OCI-LY7 (cell line): Measurements from ENCODE around the gene FAM168B. TPM values are rescaled to one million over a fixed set of nuclear protein-coding genes. Genes with fewer than 3 reads are reported as not detected.

Source experiments
- BruUV-seq: library from RNA; stranded (reverse); fragments of 400-500 nt; replicated peaks from 2 replicates; lab custom pipeline; 2021; lab: Mats Ljungman, UMichigan
- CTCF ChIA-PET: fragments of 300-600 bp; sonication (Branson Sonifier 250); formaldehyde crosslinking; loops from one replicate; lab custom pipeline; 2022; ENCODE audit warnings: antibody characterized with exemption; ENCODE audit not compliant: unreplicated experiment; lab: Charles Lee
- POLR2A ChIA-PET: fragments of 300-600 bp; sonication (Branson Sonifier 250); formaldehyde crosslinking; loops from one replicate; lab custom pipeline; 2022; ENCODE audit warnings: antibody characterized with exemption; lab: Charles Lee
- DNase-seq: peaks from one replicate; pipeline ENCODE4 v3.0.0-alpha.2; 2015; ENCODE audit warnings: low spot score
- H2AFZ ChIP-seq: fragments of 200-600 bp; sonication (generic), shearing (Covaris generic); 2 replicates; pipeline ENCODE4 v1.6.1; 2014; ENCODE audit warnings: mild to moderate bottlenecking, antibody characterized with exemption, low read length, moderate library complexity
- H3K27ac ChIP-seq: fragments of 200-600 bp; sonication (generic); 2 replicates; pipeline ENCODE4 v1.5.1; 2014; ENCODE audit warnings: mixed run types, low read depth, mild to moderate bottlenecking, moderate library complexity, low read length, inconsistent platforms; ENCODE audit not compliant: poor library complexity, severe bottlenecking
- H3K36me3 ChIP-seq: fragments of 200-600 bp; sonication (generic); 2 replicates; pipeline ENCODE4 v1.6.1; 2014; ENCODE audit warnings: mild to moderate bottlenecking, antibody characterized with exemption, low read length, moderate library complexity, mixed read lengths; ENCODE audit not compliant: insufficient read depth
- H3K4me1 ChIP-seq: fragments of 200-600 bp; sonication (generic); 2 replicates; pipeline ENCODE4 v1.5.1; 2014; ENCODE audit warnings: mild to moderate bottlenecking, low read length; ENCODE audit not compliant: insufficient read depth, poor library complexity, severe bottlenecking
- H3K4me2 ChIP-seq: fragments of 200-600 bp; sonication (generic); 2 replicates; pipeline ENCODE4 v1.6.1; 2014; ENCODE audit warnings: mild to moderate bottlenecking, low read length
- H3K4me3 ChIP-seq: fragments of 200-600 bp; sonication (generic); 2 replicates; pipeline ENCODE4 v1.5.1; 2014; ENCODE audit warnings: mild to moderate bottlenecking, low read depth, low read length; ENCODE audit not compliant: poor library complexity, severe bottlenecking
- H3K79me2 ChIP-seq: fragments of 200-600 bp; sonication (generic); 2 replicates; pipeline ENCODE4 v1.6.1; 2016; ENCODE audit warnings: low read depth, mild to moderate bottlenecking, low read length, moderate library complexity, mixed read lengths; ENCODE audit not compliant: insufficient read depth
- H3K9me2 ChIP-seq: fragments of 200-600 bp; sonication (generic); 2 replicates; pipeline ENCODE4 v1.6.1; 2016; ENCODE audit warnings: mild to moderate bottlenecking, low read length, mixed read lengths; ENCODE audit not compliant: insufficient read depth
- H3K9me3 ChIP-seq: fragments of 200-600 bp; sonication (generic); 2 replicates; pipeline ENCODE4 v1.6.1; 2014; ENCODE audit warnings: mild to moderate bottlenecking, mixed run types, low read length, mixed read lengths
- H4K20me1 ChIP-seq: fragments of 200-600 bp; sonication (generic); 2 replicates; pipeline ENCODE4 v1.6.1; 2014; ENCODE audit warnings: mild to moderate bottlenecking, antibody characterized with exemption, low read length, moderate library complexity, mixed read lengths; ENCODE audit not compliant: insufficient read depth
- EZH2phosphoT487 ChIP-seq: fragments of 200-600 bp; sonication (generic); IDR thresholded peaks from 2 replicates; pipeline ENCODE4 v1.6.1; 2018; ENCODE audit warnings: low read depth, borderline replicate concordance, mild to moderate bottlenecking, mixed run types, antibody characterized with exemption, low read length, moderate library complexity, mixed read lengths
- intact Hi-C: fragments of 100-400 bp; cut with micrococcal nuclease; formaldehyde crosslinking; loops from one replicate; pipeline ENCODE4 v1.10.0; 2022; ENCODE audit not compliant: unreplicated experiment
- total RNA-seq, 2 experiments: library from RNA; depleted of rRNA in 1 of 2; stranded (reverse); fragments of >200 nt in 1 of 2; shearing (Covaris generic) in 1 of 2; gene quantifications; 2 replicates each; pipeline ENCODE4 v1.2.3, GENCODE V29; 2014 to 2022
- TF ChIP-seq, protein P1 (sequence below): fragments of 200-600 bp; sonication (generic); conservative IDR thresholded peaks from 2 replicates; pipeline ENCODE4 v1.5.1; 2014; ENCODE audit warnings: mild to moderate bottlenecking, antibody characterized with exemption, low read length, moderate library complexity, mixed read lengths

The FAM168B gene
- total RNA-seq, 2 experiments from 2014 or later = 53.6 to 85.3 TPM

DNA sequence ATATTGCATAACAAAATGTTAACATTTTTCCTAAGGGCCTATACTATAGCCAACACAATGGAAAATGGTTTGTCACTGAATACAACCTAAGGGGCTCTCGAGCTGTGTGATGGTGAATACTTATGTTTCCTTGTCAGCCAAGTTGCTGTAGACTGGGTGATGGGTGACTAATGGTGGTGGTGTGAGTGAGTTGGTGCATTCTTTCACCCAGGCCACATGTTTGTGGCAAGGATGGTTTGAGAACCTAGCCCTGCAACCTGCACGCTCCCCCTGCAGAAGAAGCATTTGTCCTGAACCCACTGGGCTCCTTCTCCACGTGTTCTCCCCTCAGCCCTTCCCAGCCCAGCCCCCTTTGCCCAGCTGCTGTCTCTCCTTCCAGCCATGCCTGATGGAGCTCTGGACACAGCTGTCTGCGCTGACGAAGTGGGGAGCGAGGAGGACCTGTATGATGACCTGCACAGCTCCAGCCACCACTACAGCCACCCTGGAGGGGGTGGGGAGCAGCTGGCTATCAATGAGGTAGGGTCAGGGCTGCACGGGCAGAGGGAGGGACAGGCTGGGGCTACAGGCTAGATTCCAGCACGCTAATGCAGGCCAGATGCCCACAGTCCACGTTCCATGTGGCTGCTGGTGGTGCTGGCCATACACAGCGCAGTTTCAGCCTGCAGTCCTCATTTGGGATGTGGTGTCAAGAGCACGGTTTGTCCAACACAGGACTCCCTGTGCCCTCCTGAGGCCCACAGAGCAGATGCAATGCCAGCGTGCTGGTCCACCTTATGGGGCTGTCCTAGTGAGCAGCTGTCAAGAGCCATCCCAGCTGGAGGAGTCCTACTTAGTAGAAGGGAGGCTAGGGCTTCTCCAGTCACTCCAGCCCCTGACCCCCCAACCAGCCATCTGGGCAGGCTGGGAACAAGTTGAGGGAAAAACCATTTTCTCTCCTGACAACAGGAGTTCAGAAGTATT is 65.4 kb downstream of the FAM168B start:
- H3K4me1 ChIP-seq = no peaks in the 10 kb centered on the region

DNA sequence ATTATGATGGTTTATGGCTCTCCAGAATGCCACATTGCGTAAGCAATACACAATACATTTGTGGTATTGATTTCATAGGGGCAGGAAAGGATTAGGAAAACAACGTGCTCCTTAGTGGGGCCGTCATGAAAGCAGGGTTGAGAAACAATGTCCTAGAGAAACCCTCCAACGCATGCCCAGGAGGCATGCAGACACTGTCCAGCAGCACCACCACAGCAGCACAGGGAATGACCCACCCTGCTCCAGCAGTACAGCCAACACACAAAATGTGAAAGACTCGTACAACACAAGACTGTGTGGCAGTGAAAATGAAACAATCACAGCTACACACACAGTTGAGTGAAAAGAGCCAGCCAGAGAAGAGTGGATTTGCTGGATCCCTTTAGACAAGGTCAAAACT is 66.3 kb downstream of the FAM168B start:
- Histone ChIP-seq H3K4me2 (no peak overlapping the region), H3K4me1 (no peaks in the 10 kb centered on the region), H3K27ac (no peak overlapping the region), H3K79me2 (no peaks in the 10 kb centered on the region), H4K20me1 (no peaks in the 10 kb centered on the region), H2AFZ (no peak overlapping the region), H3K9me2 (no peaks in the 10 kb centered on the region), H3K36me3 (no peaks in the 10 kb centered on the region), H3K4me3 (no peak overlapping the region), H3K9me3 (no peaks in the 10 kb centered on the region)
- ChIA-PET POLR2A (no interaction called here), CTCF (no interaction called here)
- no peak for DNase-seq
- intact Hi-C loops = no loop called here
- BruUV-seq = no TSS peak
- no peak for TF ChIP-seq EZH2phosphoT487
- TF ChIP-seq, protein P1, sequence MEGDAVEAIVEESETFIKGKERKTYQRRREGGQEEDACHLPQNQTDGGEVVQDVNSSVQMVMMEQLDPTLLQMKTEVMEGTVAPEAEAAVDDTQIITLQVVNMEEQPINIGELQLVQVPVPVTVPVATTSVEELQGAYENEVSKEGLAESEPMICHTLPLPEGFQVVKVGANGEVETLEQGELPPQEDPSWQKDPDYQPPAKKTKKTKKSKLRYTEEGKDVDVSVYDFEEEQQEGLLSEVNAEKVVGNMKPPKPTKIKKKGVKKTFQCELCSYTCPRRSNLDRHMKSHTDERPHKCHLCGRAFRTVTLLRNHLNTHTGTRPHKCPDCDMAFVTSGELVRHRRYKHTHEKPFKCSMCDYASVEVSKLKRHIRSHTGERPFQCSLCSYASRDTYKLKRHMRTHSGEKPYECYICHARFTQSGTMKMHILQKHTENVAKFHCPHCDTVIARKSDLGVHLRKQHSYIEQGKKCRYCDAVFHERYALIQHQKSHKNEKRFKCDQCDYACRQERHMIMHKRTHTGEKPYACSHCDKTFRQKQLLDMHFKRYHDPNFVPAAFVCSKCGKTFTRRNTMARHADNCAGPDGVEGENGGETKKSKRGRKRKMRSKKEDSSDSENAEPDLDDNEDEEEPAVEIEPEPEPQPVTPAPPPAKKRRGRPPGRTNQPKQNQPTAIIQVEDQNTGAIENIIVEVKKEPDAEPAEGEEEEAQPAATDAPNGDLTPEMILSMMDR = no peak

More for the DNA sequence above, 65.4 kb downstream of the FAM168B start:
- POLR2A ChIA-PET = no interaction called here
- no peak for DNase-seq
- no peak overlapping the region for H3K4me2 ChIP-seq
- BruUV-seq = no TSS peak
- TF ChIP-seq, protein P1 = no peak
- no peak for TF ChIP-seq EZH2phosphoT487
- no peaks in the 10 kb centered on the region for H3K79me2 ChIP-seq
- H3K4me3 ChIP-seq = no peak overlapping the region
- H3K36me3 ChIP-seq = no peaks in the 10 kb centered on the region
- H4K20me1 ChIP-seq = no peaks in the 10 kb centered on the region
- H3K9me3 ChIP-seq = no peaks in the 10 kb centered on the region
- intact Hi-C loops = no loop called here
- CTCF ChIA-PET = interaction anchor here (0.6 kb wide), 1 partner anchor 21 kb away, joined by 4 read pairs; no protein-coding TSS in a partner anchor
- H3K9me2 ChIP-seq = no peaks in the 10 kb centered on the region
- no peak overlapping the region for H2AFZ ChIP-seq
- H3K27ac ChIP-seq = no peak overlapping the region

DNA sequence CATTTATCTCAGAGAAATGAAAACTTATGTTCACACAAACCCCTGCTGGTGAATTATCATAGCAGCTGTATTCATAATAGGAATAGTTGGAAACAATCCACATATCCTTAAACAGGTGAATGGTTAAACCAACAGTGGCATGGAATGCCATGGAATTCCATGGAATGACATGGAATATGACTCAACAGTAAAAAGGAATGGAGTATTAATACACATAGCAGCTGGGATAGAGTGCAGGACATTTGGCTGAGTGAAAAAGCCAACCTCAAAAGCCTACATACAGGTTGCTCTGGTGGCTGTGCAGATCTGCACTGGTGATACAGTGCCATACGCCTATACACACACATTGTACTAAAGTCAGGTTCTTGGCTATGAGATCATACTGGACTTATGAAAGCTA is 69.5 kb downstream of the FAM168B start:
- Histone ChIP-seq H3K9me2 (no peaks in the 10 kb centered on the region), H3K79me2 (no peaks in the 10 kb centered on the region), H3K4me1 (no peaks in the 10 kb centered on the region), H3K4me2 (no peak overlapping the region), H3K27ac (no peak overlapping the region), H3K36me3 (no peaks in the 10 kb centered on the region), H3K9me3 (no peaks in the 10 kb centered on the region), H4K20me1 (no peaks in the 10 kb centered on the region), H2AFZ (no peak overlapping the region), H3K4me3 (no peak overlapping the region)
- TF ChIP-seq, protein P1 = no peak
- TF ChIP-seq EZH2phosphoT487 = no peak
- no peak for DNase-seq
- CTCF ChIA-PET = no interaction called here
- POLR2A ChIA-PET = interaction anchor here (0.8 kb wide), 1 partner anchor 26 kb away, joined by 3 read pairs; no protein-coding TSS in a partner anchor
- intact Hi-C loops = no loop called here
- BruUV-seq = no TSS peak
